ENCODE measurements around the gene SDC3. TPM values are rescaled to one million over a fixed set of nuclear protein-coding genes. Genes with fewer than 3 reads are reported as not detected.

The SDC3 gene
- total RNA-seq, 1 experiment from 2014 or later: 33.7 TPM

DNA sequence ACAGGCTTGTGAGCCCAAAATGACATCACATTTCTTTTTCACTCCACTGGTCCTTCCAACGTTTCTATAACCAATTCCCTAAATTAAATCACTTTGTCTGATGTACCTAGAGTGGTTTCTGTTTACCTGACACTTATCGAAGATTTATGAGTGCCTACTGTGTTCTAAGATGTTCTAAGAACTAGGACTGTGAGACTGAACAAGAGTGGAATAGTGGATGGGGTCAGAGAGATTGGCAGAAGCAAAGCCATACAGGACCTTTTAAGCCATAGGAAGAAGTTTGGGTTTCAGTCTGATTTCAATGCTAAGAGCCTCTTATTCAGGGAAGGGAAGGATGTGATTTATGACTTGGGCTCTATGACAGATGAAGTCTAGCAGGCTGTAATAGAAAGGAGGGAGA is 78.7 kb downstream of the SDC3 start:
- no peaks in the 10 kb centered on the region for H3K36me3 ChIP-seq (ENCODE audit: low read depth)
- no peak for TF ChIP-seq EZH2 (IDR thresholded peaks at IDR 0.05; ENCODE audit: low read depth)
- TF ChIP-seq, protein P1, sequence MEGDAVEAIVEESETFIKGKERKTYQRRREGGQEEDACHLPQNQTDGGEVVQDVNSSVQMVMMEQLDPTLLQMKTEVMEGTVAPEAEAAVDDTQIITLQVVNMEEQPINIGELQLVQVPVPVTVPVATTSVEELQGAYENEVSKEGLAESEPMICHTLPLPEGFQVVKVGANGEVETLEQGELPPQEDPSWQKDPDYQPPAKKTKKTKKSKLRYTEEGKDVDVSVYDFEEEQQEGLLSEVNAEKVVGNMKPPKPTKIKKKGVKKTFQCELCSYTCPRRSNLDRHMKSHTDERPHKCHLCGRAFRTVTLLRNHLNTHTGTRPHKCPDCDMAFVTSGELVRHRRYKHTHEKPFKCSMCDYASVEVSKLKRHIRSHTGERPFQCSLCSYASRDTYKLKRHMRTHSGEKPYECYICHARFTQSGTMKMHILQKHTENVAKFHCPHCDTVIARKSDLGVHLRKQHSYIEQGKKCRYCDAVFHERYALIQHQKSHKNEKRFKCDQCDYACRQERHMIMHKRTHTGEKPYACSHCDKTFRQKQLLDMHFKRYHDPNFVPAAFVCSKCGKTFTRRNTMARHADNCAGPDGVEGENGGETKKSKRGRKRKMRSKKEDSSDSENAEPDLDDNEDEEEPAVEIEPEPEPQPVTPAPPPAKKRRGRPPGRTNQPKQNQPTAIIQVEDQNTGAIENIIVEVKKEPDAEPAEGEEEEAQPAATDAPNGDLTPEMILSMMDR (conservative IDR thresholded peaks at IDR 0.05): no peak
- peaks cover 28% of the 10 kb centered on the region; the same call in 1 of the 2 replicates for H3K27me3 ChIP-seq (ENCODE audit: insufficient read depth, low read depth)
- CTCF ChIA-PET: no interaction called here
- no peaks in the 10 kb centered on the region for H3K4me1 ChIP-seq (replicated peaks; ENCODE audit: insufficient read depth)
- H3K79me2 ChIP-seq (ENCODE audit: low read depth): no peaks in the 10 kb centered on the region
- no peak overlapping the region for H3K4me3 ChIP-seq
- H3K9me2 ChIP-seq (ENCODE audit: insufficient read depth): no peaks in the 10 kb centered on the region
- DNase-seq: no peak
- H4K20me1 ChIP-seq (ENCODE audit: insufficient read depth): no peaks in the 10 kb centered on the region
- intact Hi-C loops (cut with micrococcal nuclease; ENCODE audit: unreplicated experiment): no loop called here
- H3F3A ChIP-seq (ENCODE audit: insufficient read depth, low read depth): no peaks in the 10 kb centered on the region
- no peak overlapping the region for H3K27ac ChIP-seq
- BruUV-seq (replicated peaks): no TSS peak
- H3K4me2 ChIP-seq: no peak overlapping the region
- POLR2A ChIA-PET (ENCODE audit: unreplicated experiment): no interaction called here
- no peaks in the 10 kb centered on the region for H3K9me3 ChIP-seq (ENCODE audit: insufficient read depth, low read depth)
- H2AFZ ChIP-seq: no peak overlapping the region

DNA sequence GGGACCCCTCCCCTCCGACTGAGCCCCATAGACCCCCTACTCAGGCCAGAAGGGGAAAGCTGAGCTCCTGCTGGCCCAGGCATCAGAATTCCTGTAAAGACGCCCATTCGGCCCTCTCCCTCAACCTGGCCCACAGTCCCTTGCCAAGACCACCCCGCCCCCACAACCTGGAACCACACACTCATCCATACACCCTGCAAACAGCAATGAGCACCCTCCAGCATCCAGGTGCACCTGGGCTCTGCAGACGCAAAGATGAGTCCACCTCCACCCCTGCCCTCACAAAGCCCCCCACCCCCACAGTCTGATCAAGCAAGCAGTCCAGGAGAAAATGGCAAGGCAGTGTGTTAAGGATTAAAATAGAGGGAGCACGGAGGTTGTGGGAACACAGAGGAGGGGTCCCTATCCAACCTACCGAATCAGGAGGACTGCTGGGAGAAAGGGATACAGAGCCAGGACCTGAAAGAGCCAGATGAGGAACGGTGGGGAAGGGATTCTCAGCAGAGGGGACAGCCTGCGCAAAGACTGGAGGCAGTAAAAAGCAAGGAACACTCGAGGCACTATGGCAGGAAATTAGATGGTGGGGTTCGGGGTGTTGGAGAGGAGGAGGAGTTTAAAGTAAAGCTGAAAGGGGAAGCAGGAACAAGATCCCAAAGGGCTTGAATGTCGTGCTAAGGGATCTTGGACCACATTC is 83.7 kb downstream of the SDC3 start:
- no peak for DNase-seq
- ChIA-PET POLR2A (ENCODE audit: unreplicated experiment) (interaction anchor here (0.5 kb wide), 1 partner anchor 16 kb away, joined by 3 read pairs; no protein-coding TSS in a partner anchor), CTCF (no interaction called here)
- peaks cover 24% of the 10 kb centered on the region; the same call in 1 of the 2 replicates for H3K27me3 ChIP-seq (ENCODE audit: insufficient read depth, low read depth)
- H3K4me1 ChIP-seq (replicated peaks; ENCODE audit: insufficient read depth): peaks cover 12% of the 10 kb centered on the region
- H3K4me2 ChIP-seq: no peak overlapping the region
- no peak overlapping the region for H3K4me3 ChIP-seq
- intact Hi-C loops (cut with micrococcal nuclease; ENCODE audit: unreplicated experiment): no loop called here
- no TSS peak for BruUV-seq (replicated peaks)
- no peaks in the 10 kb centered on the region for H3K79me2 ChIP-seq (ENCODE audit: low read depth)
- H4K20me1 ChIP-seq (ENCODE audit: insufficient read depth): no peaks in the 10 kb centered on the region
- H3F3A ChIP-seq (ENCODE audit: insufficient read depth, low read depth): peaks cover 12% of the 10 kb centered on the region; the same call in 1 of the 2 replicates
- no peaks in the 10 kb centered on the region for H3K9me3 ChIP-seq (ENCODE audit: insufficient read depth, low read depth)
- TF ChIP-seq EZH2 (IDR thresholded peaks at IDR 0.05; ENCODE audit: low read depth): no peak
- TF ChIP-seq, protein P1 (conservative IDR thresholded peaks at IDR 0.05): no peak
- H3K36me3 ChIP-seq (ENCODE audit: low read depth): no peaks in the 10 kb centered on the region
- no peak overlapping the region for H3K27ac ChIP-seq
- no peak overlapping the region for H2AFZ ChIP-seq
- H3K9me2 ChIP-seq (ENCODE audit: insufficient read depth): no peaks in the 10 kb centered on the region

DNA sequence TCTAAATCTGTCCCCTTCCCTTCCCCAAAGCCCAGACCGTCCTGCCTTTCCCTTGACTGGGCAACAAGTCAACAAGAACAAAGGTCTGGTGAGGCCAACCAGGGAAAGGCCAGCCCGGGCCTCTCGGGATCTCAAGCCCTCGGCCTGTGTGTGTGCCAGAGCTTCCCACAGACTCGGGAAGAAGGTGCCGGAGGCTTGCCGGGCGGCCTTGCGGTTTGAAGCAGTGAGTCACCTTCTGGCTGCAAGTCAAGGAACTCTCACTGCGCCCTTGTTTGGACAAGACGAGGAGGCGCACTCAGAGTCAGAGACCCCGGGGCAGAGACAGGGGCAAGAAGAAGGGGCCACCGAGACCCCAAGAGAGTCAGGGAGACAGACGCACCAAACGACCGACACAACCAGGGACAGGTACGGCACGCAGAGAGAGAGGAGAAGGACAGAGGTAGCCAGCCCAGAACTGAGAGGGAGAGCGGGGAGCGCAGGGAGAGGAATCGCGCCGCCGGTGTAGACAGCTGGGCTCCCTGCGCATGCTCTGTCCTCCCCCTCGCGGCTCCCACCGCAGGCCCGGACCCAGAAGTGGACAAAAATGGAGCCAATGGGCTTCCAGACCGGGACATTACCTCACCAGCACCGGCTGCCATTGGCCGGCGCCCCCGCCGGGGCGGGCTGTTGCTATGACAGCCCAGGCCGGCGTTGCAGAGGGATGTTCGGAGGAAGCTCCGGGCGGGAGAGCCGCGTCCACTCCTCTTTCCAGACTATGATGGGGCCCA is 84.4 kb downstream of the SDC3 start:
- Histone ChIP-seq H3K9me3 (ENCODE audit: insufficient read depth, low read depth) (no peaks in the 10 kb centered on the region), H3K27ac (peak overlapping the region; percentile 46; the same call in 1 of the 2 replicates), H3K9me2 (ENCODE audit: insufficient read depth) (no peaks in the 10 kb centered on the region), H4K20me1 (ENCODE audit: insufficient read depth) (no peaks in the 10 kb centered on the region), H3K27me3 (ENCODE audit: insufficient read depth, low read depth) (peaks cover 17% of the 10 kb centered on the region; the same call in 1 of the 2 replicates), H3K4me2 (peak overlapping the region; percentile 88), H3K36me3 (ENCODE audit: low read depth) (no peaks in the 10 kb centered on the region), H3K79me2 (ENCODE audit: low read depth) (no peaks in the 10 kb centered on the region), H2AFZ (peak overlapping the region; percentile 84), H3K4me1 (replicated peaks; ENCODE audit: insufficient read depth) (peaks cover 12% of the 10 kb centered on the region), H3K4me3 (peak overlapping the region; percentile 58), H3F3A (ENCODE audit: insufficient read depth, low read depth) (peaks cover 12% of the 10 kb centered on the region; the same call in 1 of the 2 replicates)
- DNase-seq: peak; percentile 89 to 93
- intact Hi-C loops (cut with micrococcal nuclease; ENCODE audit: unreplicated experiment): no loop called here
- BruUV-seq (replicated peaks): TSS peak; percentile 99
- ChIA-PET CTCF (interaction anchor here (0.5 to 0.9 kb wide), 2 partner anchors 23 kb away, joined by 3 to 9 read pairs; no protein-coding TSS in a partner anchor), POLR2A (ENCODE audit: unreplicated experiment) (interaction anchor here (0.5 kb wide), 1 partner anchor 17 kb away, joined by 3 read pairs; no protein-coding TSS in a partner anchor)
- no peak for TF ChIP-seq EZH2 (IDR thresholded peaks at IDR 0.05; ENCODE audit: low read depth)
- TF ChIP-seq, protein P1 (conservative IDR thresholded peaks at IDR 0.05): no peak

Measured in PC-9 (cell line).